Measurements from ENCODE around the gene SNX15.

The SNX15 gene

DNA sequence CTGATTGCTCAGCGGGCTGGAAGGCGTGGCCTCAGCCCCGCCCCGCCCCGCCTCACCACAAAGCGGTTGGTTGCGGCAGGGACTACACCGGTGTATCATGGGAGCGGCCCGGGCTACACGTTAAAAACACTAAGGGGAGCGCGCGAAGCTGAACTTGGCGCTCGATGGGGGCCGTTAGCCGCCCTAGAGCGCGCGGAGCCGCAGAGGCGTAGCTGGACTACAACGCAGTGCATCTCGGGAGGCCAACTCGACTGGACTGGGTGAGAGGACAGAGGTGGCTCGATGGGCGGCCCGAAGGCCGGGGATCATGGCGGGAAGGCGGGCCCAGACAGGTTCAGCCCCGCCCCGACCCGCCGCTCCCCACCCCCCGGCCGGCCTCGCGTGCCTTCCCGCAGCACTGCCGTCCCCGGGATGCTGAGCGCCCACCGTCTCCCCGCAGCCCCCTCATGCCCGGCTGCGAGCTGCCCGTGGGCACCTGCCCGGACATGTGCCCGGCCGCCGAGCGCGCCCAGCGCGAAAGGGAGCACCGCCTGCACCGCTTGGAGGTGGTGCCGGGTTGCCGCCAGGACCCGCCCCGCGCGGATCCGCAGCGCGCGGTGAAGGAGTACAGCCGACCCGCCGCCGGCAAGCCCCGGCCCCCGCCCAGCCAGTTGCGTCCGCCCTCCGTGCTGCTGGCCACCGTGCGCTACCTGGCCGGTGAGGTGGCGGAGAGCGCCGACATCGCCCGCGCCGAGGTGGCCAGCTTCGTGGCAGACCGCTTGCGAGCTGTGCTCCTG, 13.8 kb downstream of the SNX15 start, which contains the start of gene SAC3D1:
SAC3D1 (plus strand) TSS at position 364 of the 776 bp plus-strand sequence; CDS start at position 447, 83 bp downstream.
- Histone ChIP-seq H3K27ac (replicated peaks) (peak within 1 kb of the TSS; percentile 86), H3K4me3 (replicated peaks; ENCODE audit: insufficient read depth, low read length) (peak within 1 kb of the TSS; percentile 67), H3K27me3 (ENCODE audit: insufficient read depth, poor library complexity, severe bottlenecking) (no peaks in the 10 kb centered on the region)
- DNase-seq (ENCODE audit: low read depth in 1 of 2, low spot score in 1 of 2) = peak; percentile 96 to 97
- TF ChIP-seq SPI1 (IDR thresholded peaks at IDR 0.05; ENCODE audit: borderline replicate concordance, low read depth) (no peak), POLR2AphosphoS5 (IDR thresholded peaks at IDR 0.05; ENCODE audit: low read depth) (peak; percentile 58; the same call in 1 of the 2 replicates), GABPA (IDR thresholded peaks at IDR 0.05; ENCODE audit: low read depth) (no peak)
- TF ChIP-seq, protein P1, sequence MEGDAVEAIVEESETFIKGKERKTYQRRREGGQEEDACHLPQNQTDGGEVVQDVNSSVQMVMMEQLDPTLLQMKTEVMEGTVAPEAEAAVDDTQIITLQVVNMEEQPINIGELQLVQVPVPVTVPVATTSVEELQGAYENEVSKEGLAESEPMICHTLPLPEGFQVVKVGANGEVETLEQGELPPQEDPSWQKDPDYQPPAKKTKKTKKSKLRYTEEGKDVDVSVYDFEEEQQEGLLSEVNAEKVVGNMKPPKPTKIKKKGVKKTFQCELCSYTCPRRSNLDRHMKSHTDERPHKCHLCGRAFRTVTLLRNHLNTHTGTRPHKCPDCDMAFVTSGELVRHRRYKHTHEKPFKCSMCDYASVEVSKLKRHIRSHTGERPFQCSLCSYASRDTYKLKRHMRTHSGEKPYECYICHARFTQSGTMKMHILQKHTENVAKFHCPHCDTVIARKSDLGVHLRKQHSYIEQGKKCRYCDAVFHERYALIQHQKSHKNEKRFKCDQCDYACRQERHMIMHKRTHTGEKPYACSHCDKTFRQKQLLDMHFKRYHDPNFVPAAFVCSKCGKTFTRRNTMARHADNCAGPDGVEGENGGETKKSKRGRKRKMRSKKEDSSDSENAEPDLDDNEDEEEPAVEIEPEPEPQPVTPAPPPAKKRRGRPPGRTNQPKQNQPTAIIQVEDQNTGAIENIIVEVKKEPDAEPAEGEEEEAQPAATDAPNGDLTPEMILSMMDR (IDR thresholded peaks at IDR 0.05; ENCODE audit: insufficient read depth, low read length) = no peak
- TF ChIP-seq, protein P2, sequence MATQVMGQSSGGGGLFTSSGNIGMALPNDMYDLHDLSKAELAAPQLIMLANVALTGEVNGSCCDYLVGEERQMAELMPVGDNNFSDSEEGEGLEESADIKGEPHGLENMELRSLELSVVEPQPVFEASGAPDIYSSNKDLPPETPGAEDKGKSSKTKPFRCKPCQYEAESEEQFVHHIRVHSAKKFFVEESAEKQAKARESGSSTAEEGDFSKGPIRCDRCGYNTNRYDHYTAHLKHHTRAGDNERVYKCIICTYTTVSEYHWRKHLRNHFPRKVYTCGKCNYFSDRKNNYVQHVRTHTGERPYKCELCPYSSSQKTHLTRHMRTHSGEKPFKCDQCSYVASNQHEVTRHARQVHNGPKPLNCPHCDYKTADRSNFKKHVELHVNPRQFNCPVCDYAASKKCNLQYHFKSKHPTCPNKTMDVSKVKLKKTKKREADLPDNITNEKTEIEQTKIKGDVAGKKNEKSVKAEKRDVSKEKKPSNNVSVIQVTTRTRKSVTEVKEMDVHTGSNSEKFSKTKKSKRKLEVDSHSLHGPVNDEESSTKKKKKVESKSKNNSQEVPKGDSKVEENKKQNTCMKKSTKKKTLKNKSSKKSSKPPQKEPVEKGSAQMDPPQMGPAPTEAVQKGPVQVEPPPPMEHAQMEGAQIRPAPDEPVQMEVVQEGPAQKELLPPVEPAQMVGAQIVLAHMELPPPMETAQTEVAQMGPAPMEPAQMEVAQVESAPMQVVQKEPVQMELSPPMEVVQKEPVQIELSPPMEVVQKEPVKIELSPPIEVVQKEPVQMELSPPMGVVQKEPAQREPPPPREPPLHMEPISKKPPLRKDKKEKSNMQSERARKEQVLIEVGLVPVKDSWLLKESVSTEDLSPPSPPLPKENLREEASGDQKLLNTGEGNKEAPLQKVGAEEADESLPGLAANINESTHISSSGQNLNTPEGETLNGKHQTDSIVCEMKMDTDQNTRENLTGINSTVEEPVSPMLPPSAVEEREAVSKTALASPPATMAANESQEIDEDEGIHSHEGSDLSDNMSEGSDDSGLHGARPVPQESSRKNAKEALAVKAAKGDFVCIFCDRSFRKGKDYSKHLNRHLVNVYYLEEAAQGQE (IDR thresholded peaks at IDR 0.05; ENCODE audit: insufficient replicate concordance, low read depth) = no peak

DNA sequence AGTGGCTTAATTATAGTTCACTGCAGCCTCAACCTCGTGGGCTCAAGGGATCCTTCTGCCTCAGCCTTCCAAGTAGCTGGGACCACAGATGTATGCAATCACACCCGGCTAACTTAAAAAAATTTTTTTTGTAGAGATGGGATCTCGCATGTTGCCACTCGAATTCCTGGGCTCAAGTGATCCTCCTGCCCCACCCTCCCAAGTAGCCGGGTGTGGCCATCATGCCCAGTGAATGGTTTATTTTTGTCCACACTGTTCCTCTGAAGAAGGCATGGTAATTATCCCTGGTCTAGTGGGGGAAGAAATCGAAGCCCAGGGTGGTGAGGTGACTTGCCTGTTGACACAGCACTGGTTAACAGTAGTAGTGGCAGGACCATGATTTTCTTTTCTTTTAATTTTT, 15.7 kb downstream of the SNX15 start:
- Histone ChIP-seq H3K27me3 (ENCODE audit: insufficient read depth, poor library complexity, severe bottlenecking) (no peaks in the 10 kb centered on the region), H3K27ac (replicated peaks) (no peak overlapping the region), H3K4me3 (replicated peaks; ENCODE audit: insufficient read depth, low read length) (no peak overlapping the region)
- no peak for DNase-seq (ENCODE audit: low read depth in 1 of 2, low spot score in 1 of 2)
- TF ChIP-seq SPI1 (IDR thresholded peaks at IDR 0.05; ENCODE audit: borderline replicate concordance, low read depth) (no peak), GABPA (IDR thresholded peaks at IDR 0.05; ENCODE audit: low read depth) (no peak), POLR2AphosphoS5 (IDR thresholded peaks at IDR 0.05; ENCODE audit: low read depth) (no peak)
- TF ChIP-seq, protein P1 (IDR thresholded peaks at IDR 0.05; ENCODE audit: insufficient read depth, low read length) = no peak
- TF ChIP-seq, protein P2 (IDR thresholded peaks at IDR 0.05; ENCODE audit: insufficient replicate concordance, low read depth) = no peak

DNA sequence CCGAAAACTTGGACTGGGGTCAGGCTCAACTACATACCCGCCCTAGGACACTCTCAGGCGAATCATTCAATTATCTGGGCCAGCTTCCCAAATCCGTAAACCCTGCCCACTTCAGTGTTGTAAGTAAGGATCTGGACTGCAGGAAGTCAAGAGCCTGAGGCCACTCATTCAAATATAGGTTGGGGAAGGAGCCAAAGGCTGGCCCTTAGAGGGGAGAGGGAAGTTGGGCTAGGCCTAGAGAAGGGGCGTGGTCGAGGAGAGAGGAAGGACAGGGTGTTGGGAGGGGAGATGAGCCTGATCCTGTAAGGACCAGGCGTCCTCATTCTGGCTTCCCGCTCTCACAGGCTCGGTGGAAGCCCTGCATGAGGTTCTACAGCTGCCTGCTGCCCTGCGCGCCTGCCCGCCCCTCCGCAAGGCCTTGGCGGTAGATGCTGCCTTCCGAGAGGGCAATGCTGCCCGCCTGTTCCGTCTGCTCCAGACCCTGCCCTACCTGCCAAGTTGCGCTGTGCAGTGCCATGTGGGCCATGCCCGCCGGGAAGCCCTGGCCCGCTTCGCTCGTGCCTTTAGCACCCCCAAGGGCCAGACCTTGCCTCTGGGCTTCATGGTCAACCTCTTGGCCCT, 16.8 kb downstream of the SNX15 start:
- TF ChIP-seq, protein P1 (IDR thresholded peaks at IDR 0.05; ENCODE audit: insufficient read depth, low read length) = no peak
- no peak for TF ChIP-seq GABPA (IDR thresholded peaks at IDR 0.05; ENCODE audit: low read depth)
- TF ChIP-seq POLR2AphosphoS5 (IDR thresholded peaks at IDR 0.05; ENCODE audit: low read depth) = no peak
- TF ChIP-seq SPI1 (IDR thresholded peaks at IDR 0.05; ENCODE audit: borderline replicate concordance, low read depth) = no peak
- TF ChIP-seq, protein P2 (IDR thresholded peaks at IDR 0.05; ENCODE audit: insufficient replicate concordance, low read depth) = no peak
- no peaks in the 10 kb centered on the region for H3K27me3 ChIP-seq (ENCODE audit: insufficient read depth, poor library complexity, severe bottlenecking)
- peak; percentile 82 to 85 for DNase-seq (ENCODE audit: low read depth in 1 of 2, low spot score in 1 of 2)
- H3K4me3 ChIP-seq (replicated peaks; ENCODE audit: insufficient read depth, low read length) = no peak overlapping the region
- H3K27ac ChIP-seq (replicated peaks) = no peak overlapping the region

All from HL-60 (cell line).